Thoracic aorta (tissue), 2 donors: ENCODE data around the gene MAML1. TPM values are rescaled to one million over a fixed set of nuclear protein-coding genes. Genes with fewer than 3 reads are reported as not detected.

Source experiments
- ATAC-seq: fragments of 150-250 bp; one replicate; pipeline ENCODE4 v1.8.0; 2017; ENCODE audit warnings: low read depth; ENCODE audit not compliant: insufficient number of reproducible peaks, low FRiP score
- DNase-seq: peaks from one replicate; pipeline ENCODE4 v3.0.0-alpha.2; 2020; ENCODE audit warnings: low spot score
- H3K27ac ChIP-seq, 2 donors: fragments of 200-600 bp; sonication (generic); 1 replicate in 1 of 2; 2 replicates in 1 of 2; pipeline ENCODE4 v1.5.1; 2016; ENCODE audit warnings: mild to moderate bottlenecking in 2 of 2, moderate library complexity in 2 of 2
- H3K27me3 ChIP-seq: fragments of 200-600 bp; sonication (generic); replicated peaks from 2 replicates; pipeline ENCODE4 v1.6.0; 2016; ENCODE audit warnings: mild to moderate bottlenecking; ENCODE audit not compliant: insufficient read depth
- H3K36me3 ChIP-seq: fragments of 200-600 bp; sonication (generic); one replicate; pipeline ENCODE4 v1.5.1; 2016
- H3K4me1 ChIP-seq, 2 donors: fragments of 200-600 bp; sonication (generic); 1 replicate in 1 of 2; 2 replicates in 1 of 2; pipeline versions ENCODE4 v1.5.1 to v1.6.0; 2016; ENCODE audit warnings: low read depth in 2 of 2, mild to moderate bottlenecking in 1 of 2; ENCODE audit not compliant: control insufficient read depth in 1 of 2
- H3K4me3 ChIP-seq: fragments of 200-600 bp; sonication (generic); 2 replicates; pipeline ENCODE4 v1.5.1; 2016; ENCODE audit warnings: mild to moderate bottlenecking
- H3K9me3 ChIP-seq: fragments of 200-600 bp; sonication (generic); 2 replicates; pipeline ENCODE4 v1.5.1; 2016
- CTCF ChIP-seq: fragments of 200-600 bp; sonication (generic); IDR thresholded peaks from one replicate; pipeline ENCODE4 v1.5.1; 2019; ENCODE audit warnings: antibody characterized with exemption
- total RNA-seq, 2 donors: library from RNA; depleted of rRNA; stranded (reverse); fragments of >200 nt; gene quantifications; one replicate each; pipeline versions ENCODE4 v1.1.0 to v1.2.3, GENCODE V29; 2016

Gene MAML1
- total RNA-seq, 2 donors from 2014 or later, result 22.9 to 38.1 TPM

DNA sequence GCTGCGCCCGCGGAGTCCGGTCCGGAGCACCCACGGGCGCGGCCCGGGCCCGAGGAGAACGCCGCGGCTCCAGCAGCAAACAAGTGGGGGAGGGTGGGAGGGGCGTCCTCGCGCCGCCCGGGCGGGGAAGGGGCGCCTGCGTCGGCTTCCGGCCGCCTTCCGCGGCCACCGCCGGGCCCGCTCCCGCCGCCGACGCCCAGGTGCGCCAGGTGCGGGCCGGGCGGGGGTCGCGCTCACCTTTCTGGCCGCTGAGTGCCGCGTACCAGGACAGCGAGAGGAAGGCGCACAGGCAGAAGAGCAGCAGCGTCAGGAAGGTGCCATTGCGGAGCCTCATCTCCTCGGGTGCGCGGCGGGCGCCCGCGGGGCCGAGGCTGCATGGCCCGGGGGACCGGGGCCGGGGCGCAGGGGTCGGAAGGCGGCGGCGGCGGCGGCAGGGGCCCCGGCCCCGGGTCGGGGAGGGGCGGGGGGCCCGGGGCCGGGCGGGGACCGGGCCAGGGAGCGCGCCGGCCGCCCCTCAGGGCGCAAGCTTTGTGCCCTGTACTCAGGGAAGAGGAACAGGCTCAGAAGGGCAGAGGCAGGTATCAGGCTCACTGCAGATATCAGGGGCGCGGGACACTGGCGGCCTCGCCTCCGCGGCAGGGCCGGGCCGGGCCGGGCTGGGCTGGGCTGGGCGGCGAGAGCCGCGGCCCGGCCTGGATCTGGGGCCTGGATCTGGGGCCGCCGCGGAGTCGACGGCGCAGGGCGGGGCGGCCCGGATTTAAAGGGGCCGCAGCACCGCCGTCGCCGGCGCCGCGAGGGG is 73.8 kb downstream of the MAML1 start, which contains the start of gene MGAT4B:
Gene MGAT4B, minus strand, starts transcription at position 617 of the 799 bp plus-strand sequence. Its CDS starts 283 bp downstream, at position 334.
- DNase-seq, result no peak
- peaks cover 15 to 29% of the 10 kb centered on the region in 2 donors for H3K4me1 ChIP-seq

GRCh38 chr5:179812135-179812825 is 79.7 kb downstream of the MAML1 start:
- Histone ChIP-seq H3K4me1 (peaks cover under 1 to 7% of the 10 kb centered on the region in 2 donors), H3K9me3 (no peaks in the 10 kb centered on the region), H3K4me3 (no peak overlapping the region), H3K27ac (no peak overlapping the region), H3K36me3 (no peaks in the 10 kb centered on the region), H3K27me3 (no peaks in the 10 kb centered on the region)
- no peak for TF ChIP-seq CTCF
- no peak for DNase-seq
- ATAC-seq, result no peak

More for the DNA sequence above, 73.8 kb downstream of the MAML1 start, which contains the start of gene MGAT4B:
- ATAC-seq, result peak; percentile 78
- peak within 1 kb of the TSS; percentile 95 for H3K4me3 ChIP-seq
- H3K27ac ChIP-seq, result peak within 1 kb of the TSS; percentile 75 to 85
- no peaks in the 10 kb centered on the region for H3K36me3 ChIP-seq
- no peaks in the 10 kb centered on the region for H3K27me3 ChIP-seq
- no peak for TF ChIP-seq CTCF
- H3K9me3 ChIP-seq, result no peaks in the 10 kb centered on the region

DNA sequence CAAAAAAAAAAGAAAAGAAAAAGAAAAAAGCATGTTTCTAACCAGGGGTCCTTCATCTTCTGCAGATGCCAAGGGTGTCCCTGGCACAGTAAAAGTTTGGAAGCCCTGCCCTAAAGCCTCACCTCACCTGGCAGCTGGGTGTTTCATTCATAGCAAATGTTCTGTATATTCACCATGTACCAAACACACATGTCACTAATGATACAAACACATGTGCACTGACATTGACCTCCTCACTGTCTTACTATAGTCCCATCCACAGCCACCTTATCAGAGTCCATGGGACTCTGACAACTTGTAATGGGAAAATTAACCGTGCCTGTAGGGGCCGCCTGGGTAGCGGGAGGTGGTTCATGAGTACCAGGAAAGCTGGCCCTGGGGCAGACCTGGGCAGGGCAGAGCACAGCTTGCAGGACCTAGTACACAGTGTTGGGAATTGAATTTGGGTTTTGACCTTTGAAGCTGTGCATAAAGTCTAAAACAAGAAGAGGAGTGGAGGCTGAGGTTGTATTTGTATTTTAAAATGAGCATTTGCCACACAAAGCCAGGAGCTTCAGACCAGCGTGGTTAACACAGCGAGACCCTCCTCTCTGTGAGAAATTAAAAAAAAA is 80.5 kb downstream of the MAML1 start:
- Histone ChIP-seq H3K4me3 (no peak overlapping the region), H3K4me1 (peaks cover 7 to 15% of the 10 kb centered on the region in 2 donors), H3K9me3 (no peaks in the 10 kb centered on the region), H3K27me3 (no peaks in the 10 kb centered on the region), H3K36me3 (no peaks in the 10 kb centered on the region), H3K27ac (no peak overlapping the region)
- no peak for DNase-seq
- no peak for TF ChIP-seq CTCF
- no peak for ATAC-seq

GRCh38 chr5:179814090-179814489 is 81.5 kb downstream of the MAML1 start:
- H3K36me3 ChIP-seq, result no peaks in the 10 kb centered on the region
- ATAC-seq (no peak), DNase-seq (no peak)
- H3K9me3 ChIP-seq, result no peaks in the 10 kb centered on the region
- TF ChIP-seq CTCF, result no peak
- peaks cover 14 to 22% of the 10 kb centered on the region in 2 donors for H3K4me1 ChIP-seq
- no peak overlapping the region for H3K4me3 ChIP-seq
- no peaks in the 10 kb centered on the region for H3K27me3 ChIP-seq
- H3K27ac ChIP-seq, result no peak overlapping the region
